ENCODE results near the gene GBP7.

- no peak for TF ChIP-seq CTCF (IDR thresholded peaks at IDR 0.05; ENCODE audit: low read depth, low read length, poor library complexity, severe bottlenecking)
- TF ChIP-seq EZH2phosphoT487 (IDR thresholded peaks at IDR 0.05; ENCODE audit: borderline replicate concordance, low read length), result no peak
Measured at GRCh38 chr1:89147678-89148658, 27.8 kb downstream of the GBP7 start.
